Measurements from ENCODE around the gene KANSL1. TPM values are rescaled to one million over a fixed set of nuclear protein-coding genes. Genes with fewer than 3 reads are reported as not detected.

Gene KANSL1
- total RNA-seq, 8 experiments from 2014 or later, result 36.9 to 96.5 (median 81.9) TPM

- in situ Hi-C loops (cut with MboI; ENCODE audit: low pct_unique_long_range_greater_than_20kb in 2 of 9, low sequenced_read_pairs in 9 of 9, unreplicated experiment in 9 of 9), result loop anchor here in 1 of 9 experiments (25.0 kb wide), 1 partner anchor 129 kb away; the partner anchor contains the start of gene LRRC37A
- peak in 7 of 8 experiments; percentile 6 to 50 (median 24) for ATAC-seq (replicated peaks in 6 of 8)
- peaks cover 29 to 37% of the 10 kb centered on the region in 2 donors for H3K4me1 ChIP-seq (replicated peaks in 1 of 2)
- no peak overlapping the region for H3K27ac ChIP-seq
- WGBS, 10 experiments, result 20 to 95% (median 88%) methylated on average over 3 to 18 of the region's 18 CpGs
- no peak overlapping the region for H3K4me3 ChIP-seq
These were observed 34.6 kb downstream of the KANSL1 start for GRCh38 chr17:46158323-46159296.

- in situ Hi-C loops (cut with MboI; ENCODE audit: low pct_unique_long_range_greater_than_20kb in 2 of 9, low sequenced_read_pairs in 9 of 9, unreplicated experiment in 9 of 9), result loop anchor here in 1 of 9 experiments (25.0 kb wide), 1 partner anchor 130 kb away; the partner anchor contains the start of gene LRRC37A
- Histone ChIP-seq H3K27ac (no peak overlapping the region), H3K4me1 (replicated peaks in 1 of 2) (peaks cover 34 to 44% of the 10 kb centered on the region in 2 donors), H3K4me3 (no peak overlapping the region)
- ATAC-seq (replicated peaks in 6 of 8), result peak in 4 of 8 experiments; percentile 10 to 86 (median 78)
- 0 to 100% (median 88%) methylated on average over 1 to 3 of the region's 3 CpGs for whole genome bisulfite sequencing, 10 experiments
These were observed 35.7 kb downstream of the KANSL1 start for GRCh38 chr17:46157443-46158062.

GRCh38 chr17:46154151-46154816 is 38.9 kb downstream of the KANSL1 start:
- H3K4me3 ChIP-seq, result no peak overlapping the region
- H3K4me1 ChIP-seq (replicated peaks in 1 of 2), result peaks cover 42 to 52% of the 10 kb centered on the region in 2 donors
- WGBS, 10 experiments, result 57 to 92% (median 79%) methylated on average over 1 to 9 of the region's 9 CpGs; no CpG with 5 or more reads in 2 of the 10 experiments
- in situ Hi-C loops (cut with MboI; ENCODE audit: low pct_unique_long_range_greater_than_20kb in 2 of 9, low sequenced_read_pairs in 9 of 9, unreplicated experiment in 9 of 9), result loop anchor here in 1 of 9 experiments (25.0 kb wide), 1 partner anchor 133 kb away; the partner anchor contains the start of gene LRRC37A
- no peak overlapping the region for H3K27ac ChIP-seq
- peak in 4 of 8 experiments; percentile 7 to 20 (median 12) for ATAC-seq (replicated peaks in 6 of 8)

- 22 to 100% (median 67%) methylated on average over 1 to 2 of the region's 2 CpGs for WGBS, 10 experiments
- Histone ChIP-seq H3K4me3 (no peak overlapping the region), H3K4me1 (replicated peaks in 1 of 2) (peaks cover 29 to 39% of the 10 kb centered on the region in 2 donors), H3K27ac (no peak overlapping the region)
- ATAC-seq (replicated peaks in 6 of 8), result no peak
- in situ Hi-C loops (cut with MboI; ENCODE audit: low pct_unique_long_range_greater_than_20kb in 2 of 9, low sequenced_read_pairs in 9 of 9, unreplicated experiment in 9 of 9), result loop anchor here in 1 of 9 experiments (25.0 kb wide), 1 partner anchor 135 kb away; the partner anchor contains the start of gene LRRC37A
These were observed 40.8 kb downstream of the KANSL1 start for GRCh38 chr17:46152423-46152822.

GRCh38 chr17:46151762-46152161 is 41.5 kb downstream of the KANSL1 start:
- Histone ChIP-seq H3K4me1 (replicated peaks in 1 of 2) (peaks cover 28 to 33% of the 10 kb centered on the region in 2 donors), H3K27ac (no peak overlapping the region), H3K4me3 (no peak overlapping the region)
- peak in 1 of 8 experiments; percentile 14 for ATAC-seq (replicated peaks in 6 of 8)
- in situ Hi-C loops (cut with MboI; ENCODE audit: low pct_unique_long_range_greater_than_20kb in 2 of 9, low sequenced_read_pairs in 9 of 9, unreplicated experiment in 9 of 9), result loop anchor here in 1 of 9 experiments (25.0 kb wide), 1 partner anchor 136 kb away; the partner anchor contains the start of gene LRRC37A

- Histone ChIP-seq H3K4me1 (replicated peaks in 1 of 2) (peaks cover 25 to 33% of the 10 kb centered on the region in 2 donors), H3K4me3 (no peak overlapping the region), H3K27ac (no peak overlapping the region)
- in situ Hi-C loops (cut with MboI; ENCODE audit: low pct_unique_long_range_greater_than_20kb in 2 of 9, low sequenced_read_pairs in 9 of 9, unreplicated experiment in 9 of 9), result loop anchor here in 1 of 9 experiments (25.0 kb wide), 1 partner anchor 137 kb away; the partner anchor contains the start of gene LRRC37A
- 62 to 100% (median 87%) methylated on average over 2 of the region's 2 CpGs for WGBS, 10 experiments
- ATAC-seq (replicated peaks in 6 of 8), result no peak
These were observed 42.8 kb downstream of the KANSL1 start for GRCh38 chr17:46150216-46150963.

GRCh38 chr17:46148247-46148646 is 45.0 kb downstream of the KANSL1 start:
- ATAC-seq (replicated peaks in 6 of 8), result no peak
- 62 to 95% (median 74%) methylated on average over 2 to 4 of the region's 4 CpGs; no CpG with 5 or more reads in 1 of the 10 experiments for WGBS, 10 experiments
- Histone ChIP-seq H3K4me3 (no peak overlapping the region), H3K4me1 (replicated peaks in 1 of 2) (peaks cover 17 to 23% of the 10 kb centered on the region in 2 donors), H3K27ac (no peak overlapping the region)
- in situ Hi-C loops (cut with MboI; ENCODE audit: low pct_unique_long_range_greater_than_20kb in 2 of 9, low sequenced_read_pairs in 9 of 9, unreplicated experiment in 9 of 9), result no loop called here

GRCh38 chr17:46147296-46147695 is 45.9 kb downstream of the KANSL1 start:
- WGBS, 10 experiments, result 75 to 100% (median 94%) methylated on average over 2 to 4 of the region's 4 CpGs
- no peak overlapping the region for H3K27ac ChIP-seq
- H3K4me3 ChIP-seq, result no peak overlapping the region
- peaks cover 14 to 16% of the 10 kb centered on the region in 2 donors for H3K4me1 ChIP-seq (replicated peaks in 1 of 2)
- no peak for ATAC-seq (replicated peaks in 6 of 8)
- in situ Hi-C loops (cut with MboI; ENCODE audit: low pct_unique_long_range_greater_than_20kb in 2 of 9, low sequenced_read_pairs in 9 of 9, unreplicated experiment in 9 of 9), result no loop called here

- Histone ChIP-seq H3K4me1 (replicated peaks in 1 of 2) (peaks cover 3 to 5% of the 10 kb centered on the region in 2 donors), H3K4me3 (no peak overlapping the region), H3K27ac (no peak overlapping the region)
- peak in 3 of 8 experiments; percentile 85 to 92 (median 87) for ATAC-seq (replicated peaks in 6 of 8)
- in situ Hi-C loops (cut with MboI; ENCODE audit: low pct_unique_long_range_greater_than_20kb in 2 of 9, low sequenced_read_pairs in 9 of 9, unreplicated experiment in 9 of 9), result no loop called here
- 0 to 97% (median 73%) methylated on average over 3 to 4 of the region's 4 CpGs for WGBS, 10 experiments
These were observed 49.0 kb downstream of the KANSL1 start for GRCh38 chr17:46144246-46144645.

- Histone ChIP-seq H3K4me1 (replicated peaks in 1 of 2) (peaks cover 3 to 5% of the 10 kb centered on the region in 2 donors), H3K4me3 (no peak overlapping the region), H3K27ac (no peak overlapping the region)
- WGBS, 10 experiments, result 21 to 90% (median 63%) methylated on average over 2 to 3 of the region's 3 CpGs
- in situ Hi-C loops (cut with MboI; ENCODE audit: low pct_unique_long_range_greater_than_20kb in 2 of 9, low sequenced_read_pairs in 9 of 9, unreplicated experiment in 9 of 9), result no loop called here
- peak in 3 of 8 experiments; percentile 18 to 49 (median 24) for ATAC-seq (replicated peaks in 6 of 8)
These were observed 49.4 kb downstream of the KANSL1 start for GRCh38 chr17:46143827-46144236.

GRCh38 chr17:46141645-46142044 is 51.6 kb downstream of the KANSL1 start:
- peaks cover 3 to 5% of the 10 kb centered on the region in 2 donors for H3K4me1 ChIP-seq (replicated peaks in 1 of 2)
- no peak overlapping the region for H3K27ac ChIP-seq
- in situ Hi-C loops (cut with MboI; ENCODE audit: low pct_unique_long_range_greater_than_20kb in 2 of 9, low sequenced_read_pairs in 9 of 9, unreplicated experiment in 9 of 9), result no loop called here
- no peak overlapping the region for H3K4me3 ChIP-seq
- ATAC-seq (replicated peaks in 6 of 8), result no peak
- WGBS, 10 experiments, result 81 to 100% (median 95%) methylated on average over 2 to 5 of the region's 5 CpGs

- in situ Hi-C loops (cut with MboI; ENCODE audit: low pct_unique_long_range_greater_than_20kb in 2 of 9, low sequenced_read_pairs in 9 of 9, unreplicated experiment in 9 of 9), result no loop called here
- H3K4me1 ChIP-seq (replicated peaks in 1 of 2), result peaks cover 3 to 5% of the 10 kb centered on the region in 2 donors
- 55 to 100% (median 79%) methylated on average over 2 of the region's 2 CpGs for WGBS, 10 experiments
- ATAC-seq (replicated peaks in 6 of 8), result no peak
- no peak overlapping the region for H3K27ac ChIP-seq
- H3K4me3 ChIP-seq, result no peak overlapping the region
These were observed 52.5 kb downstream of the KANSL1 start for GRCh38 chr17:46140645-46141197.

All from motor neuron (in vitro differentiated cells).